ENCODE data around the gene MICAL3. TPM values are rescaled to one million over a fixed set of nuclear protein-coding genes. Genes with fewer than 3 reads are reported as not detected.

Gene MICAL3
- total and polyA plus RNA-seq, 2 of the 8 experiments (the other 6 are each of a cell fraction or from before 2014, with no cell fraction given), result 8.3 to 41.8 TPM

GRCh38 chr22:17823964-17824363 lies 200.4 kb downstream of the MICAL3 start:
- no peak overlapping the region for H2AK5ac ChIP-seq (ENCODE audit: low read depth, low read length)
- H3K23ac ChIP-seq (ENCODE audit: insufficient read length), result no peak overlapping the region
- no peak overlapping the region for H3K18ac ChIP-seq (ENCODE audit: extremely low read depth, low read length)
- H4K8ac ChIP-seq (ENCODE audit: extremely low read depth, insufficient read depth, low read length), result no peak overlapping the region
- no peaks in the 10 kb centered on the region for H3K79me2 ChIP-seq (ENCODE audit: control insufficient read depth in 1 of 2, insufficient read depth in 2 of 2, low read length in 2 of 2)
- no peaks in the 10 kb centered on the region for H3K79me1 ChIP-seq (ENCODE audit: low read depth, low read length)
- H2BK5ac ChIP-seq (ENCODE audit: low read depth, low read length), result no peak overlapping the region
- H3K56ac ChIP-seq (replicated peaks; ENCODE audit: insufficient read length, low read depth, low read length), result no peak overlapping the region
- H2AFZ ChIP-seq (ENCODE audit: low read length), result no peak overlapping the region
- peaks cover 0 to 3% of the 10 kb centered on the region in 2 experiments for H4K20me1 ChIP-seq (replicated peaks in 1 of 2; ENCODE audit: control insufficient read depth in 1 of 2, insufficient read depth in 2 of 2, low read length in 2 of 2)
- no peaks in the 10 kb centered on the region for H3K23me2 ChIP-seq (ENCODE audit: low read depth, low read length)
- WGBS, 2 experiments (ENCODE audit: extremely low coverage in 1 of 2, insufficient coverage in 1 of 2, insufficient read length in 1 of 2, insufficient replicate concordance in 2 of 2, low coverage in 1 of 2, low lambda C conversion rate in 2 of 2, missing lambda C conversion rate in 1 of 2), result 81% methylated on average over 12 of the region's 15 CpGs; no CpG with 5 or more reads in 1 of the 2 experiments
- no peaks in the 10 kb centered on the region for H3K9me3 ChIP-seq (ENCODE audit: insufficient read depth in 2 of 2, low read depth in 1 of 2, low read length in 1 of 2)
- DNase-seq (ENCODE audit: low read depth in 1 of 2, low spot score in 2 of 2) (no peak), FAIRE-seq (no peak)
- no peak overlapping the region for H3K4me2 ChIP-seq (ENCODE audit: insufficient read depth in 1 of 2, low read depth in 2 of 2, low read length in 2 of 2)
- H3K27ac ChIP-seq (ENCODE audit: low read depth, low read length), result no peak overlapping the region
- H3K27me3 ChIP-seq (replicated peaks in 1 of 4; ENCODE audit: control insufficient read depth in 3 of 4, extremely low read depth in 1 of 4, insufficient read depth in 3 of 4, low read length in 3 of 4), result no peaks in the 10 kb centered on the region
- no peak overlapping the region for H4K5ac ChIP-seq (ENCODE audit: insufficient read length, low read depth, low read length)
- ChIA-PET CTCF (ENCODE audit: partially characterized antibody) (no interaction called here), POLR2A (ENCODE audit: partially characterized antibody) (no interaction called here)
- H2BK120ac ChIP-seq (replicated peaks; ENCODE audit: low read depth, low read length), result no peak overlapping the region
- H3K4me3 ChIP-seq (ENCODE audit: extremely low read depth in 1 of 4, insufficient read depth in 2 of 4, low read depth in 3 of 4, low read length in 4 of 4), result no peak overlapping the region
- no peak overlapping the region for H2BK12ac ChIP-seq (ENCODE audit: low read depth, low read length)
- H2BK15ac ChIP-seq (ENCODE audit: low read length), result no peak overlapping the region
- no peak overlapping the region for H2BK20ac ChIP-seq (ENCODE audit: low read length)
- H3K4me1 ChIP-seq (replicated peaks in 1 of 4; ENCODE audit: control insufficient read depth in 3 of 4, insufficient read depth in 4 of 4, low read length in 3 of 4), result no peaks in the 10 kb centered on the region
- no peak overlapping the region for H3K9ac ChIP-seq (replicated peaks in 1 of 4; ENCODE audit: extremely low read depth in 1 of 4, low read depth in 3 of 4, low read length in 3 of 4)
- no peak overlapping the region for H4K91ac ChIP-seq (replicated peaks; ENCODE audit: insufficient read length, low read length)
- H3K14ac ChIP-seq (ENCODE audit: insufficient read length), result no peak overlapping the region
- H3K4ac ChIP-seq (replicated peaks; ENCODE audit: insufficient read length, low read depth, low read length), result no peak overlapping the region
- H3K36me3 ChIP-seq (ENCODE audit: control insufficient read depth in 2 of 4, insufficient read depth in 4 of 4, low read length in 3 of 4), result no peaks in the 10 kb centered on the region
- TF ChIP-seq KDM1A (IDR thresholded peaks at IDR 0.05; ENCODE audit: borderline replicate concordance, low read length), result no peak
- TF ChIP-seq SAP30 (IDR thresholded peaks at IDR 0.05; ENCODE audit: insufficient read depth, insufficient replicate concordance, low read length), result no peak
- TF ChIP-seq GTF2F1 (IDR thresholded peaks at IDR 0.05; ENCODE audit: borderline replicate concordance, low read depth, low read length), result no peak
- TF ChIP-seq ASH2L (IDR thresholded peaks at IDR 0.05; ENCODE audit: low read length), result no peak
- TF ChIP-seq TBP (IDR thresholded peaks at IDR 0.05; ENCODE audit: low read depth, low read length), result no peak
- no peak for TF ChIP-seq MAFK (IDR thresholded peaks at IDR 0.05; ENCODE audit: low read depth, low read length)
- no peak for TF ChIP-seq CBX8 (IDR thresholded peaks at IDR 0.05; ENCODE audit: borderline replicate concordance, low read depth, low read length)
- TF ChIP-seq POLR2AphosphoS5 (IDR thresholded peaks at IDR 0.05; ENCODE audit: low read depth, low read length), result no peak
- no peak for TF ChIP-seq BRCA1 (IDR thresholded peaks at IDR 0.05; ENCODE audit: low read depth, low read length)
- TF ChIP-seq E2F6 (IDR thresholded peaks at IDR 0.05), result no peak
- TF ChIP-seq ATF2 (IDR thresholded peaks at IDR 0.05; ENCODE audit: low read length), result no peak
- TF ChIP-seq RBBP5 (IDR thresholded peaks at IDR 0.05; ENCODE audit: borderline replicate concordance, low read depth, low read length), result no peak
